Keratinocyte (primary cell): ENCODE data around the gene KRT79. TPM values are rescaled to one million over a fixed set of nuclear protein-coding genes. Genes with fewer than 3 reads are reported as not detected.

ENCODE experiments used
- DNase-seq: peaks from one replicate; pipeline ENCODE4 v3.0.0-alpha.2; 2011; ENCODE audit warnings: low read depth, missing footprints, low spot score
- FAIRE-seq: peaks from 2 replicates; lab custom pipeline; 2011; peaks lifted over from hg19 to GRCh38; lab: Jason Lieb, UNC
- H2AFZ ChIP-seq: 2 replicates; pipeline ENCODE4 v1.6.0; 2012; ENCODE audit warnings: low read length, control low read depth, inconsistent platforms; ENCODE audit not compliant: control insufficient read depth
- H3K27ac ChIP-seq: 2 replicates; pipeline ENCODE4 v1.5.1; 2011; ENCODE audit warnings: low read length; ENCODE audit not compliant: control insufficient read depth, insufficient read depth
- H3K27me3 ChIP-seq: 3 replicates; pipeline ENCODE4 v1.6.0; 2011; ENCODE audit warnings: low read length; ENCODE audit not compliant: control insufficient read depth, insufficient read depth; ENCODE audit errors: extremely low read depth
- H3K36me3 ChIP-seq, 2 experiments: 2 replicates in 1 of 2; 3 replicates in 1 of 2; pipeline ENCODE4 v1.5.1; 2011; ENCODE audit warnings: low read length in 2 of 2, mild to moderate bottlenecking in 1 of 2; ENCODE audit not compliant: control insufficient read depth in 2 of 2, insufficient read depth in 2 of 2; ENCODE audit errors: extremely low read depth in 1 of 2
- H3K4me1 ChIP-seq: 3 replicates; pipeline ENCODE4 v1.5.1; 2011; ENCODE audit warnings: low read length; ENCODE audit not compliant: control insufficient read depth, insufficient read depth; ENCODE audit errors: extremely low read depth
- H3K4me2 ChIP-seq: 3 replicates; pipeline ENCODE4 v1.6.0; 2011; ENCODE audit warnings: low read depth, low read length; ENCODE audit not compliant: control insufficient read depth, insufficient read depth; ENCODE audit errors: extremely low read depth
- H3K4me3 ChIP-seq, 3 experiments: fragments of 200-600 bp in 1 of 3; sonication (generic) in 1 of 3; 2 replicates in 2 of 3; 3 replicates in 1 of 3; pipeline ENCODE4 v1.5.1; 2011 to 2016; ENCODE audit warnings: low read length in 3 of 3, mild to moderate bottlenecking in 3 of 3, control low read depth in 2 of 3, inconsistent platforms in 1 of 3, low read depth in 1 of 3, mixed read lengths in 1 of 3, mixed run types in 1 of 3, moderate library complexity in 1 of 3; ENCODE audit not compliant: control insufficient read depth in 2 of 3, insufficient read depth in 2 of 3; ENCODE audit errors: extremely low read depth in 1 of 3
- H3K79me2 ChIP-seq: 2 replicates; pipeline ENCODE4 v1.6.0; 2012; ENCODE audit warnings: low read length; ENCODE audit not compliant: control insufficient read depth, insufficient read depth
- H3K9ac ChIP-seq: 3 replicates; pipeline ENCODE4 v1.6.0; 2011; ENCODE audit warnings: low read length; ENCODE audit not compliant: control insufficient read depth, insufficient read depth; ENCODE audit errors: extremely low read depth
- H3K9me1 ChIP-seq: 3 replicates; pipeline ENCODE4 v1.6.0; 2011; ENCODE audit warnings: low read length; ENCODE audit not compliant: control insufficient read depth, insufficient read depth; ENCODE audit errors: extremely low read depth
- H3K9me3 ChIP-seq: 2 replicates; pipeline ENCODE4 v1.5.1; 2012; ENCODE audit warnings: low read depth, low read length; ENCODE audit not compliant: control insufficient read depth
- H4K20me1 ChIP-seq: 3 replicates; pipeline ENCODE4 v1.6.0; 2011; ENCODE audit warnings: low read length; ENCODE audit not compliant: control insufficient read depth, insufficient read depth; ENCODE audit errors: extremely low read depth
- EZH2 ChIP-seq: IDR thresholded peaks from one replicate; pipeline ENCODE4 v1.6.1; 2012; ENCODE audit warnings: inconsistent platforms, mild to moderate bottlenecking, low read length, moderate library complexity
- dilution Hi-C: fragments of 300-500 bp; cut with MboI; formaldehyde crosslinking; loops from one replicate; pipeline ENCODE4 v1.7.0; 2020; ENCODE audit warnings: low sequenced_read_pairs; ENCODE audit not compliant: extremely low pct_ligation_motif_present
- polyA plus RNA-seq, 5 experiments: library from polyadenylated mRNA; depleted of rRNA in 3 of 5; stranded (reverse) in 3 of 5; stranded (forward) in 1 of 5; unstranded in 1 of 5; fragments of >200 nt; gene quantifications; 1 replicate in 1 of 5; 2 replicates in 3 of 5; 3 replicates in 1 of 5; pipeline versions ENCODE4 v1.2.1 to v1.2.3, GENCODE V29; 2011 to 2012; ENCODE audit warnings: missing spikeins in 2 of 5, low read depth in 1 of 5, low replicate concordance in 1 of 5
- TF ChIP-seq, protein P1 (sequence below), 3 experiments: IDR thresholded peaks in 1 of 3; conservative IDR thresholded peaks in 1 of 3; optimal IDR thresholded peaks in 1 of 3; 2 replicates in 2 of 3; 3 replicates in 1 of 3; pipeline versions ENCODE3 to v1.5.1; 2011; ENCODE audit warnings: low read length in 3 of 3, mild to moderate bottlenecking in 3 of 3, moderate library complexity in 2 of 3, control low read depth in 1 of 3, inconsistent platforms in 1 of 3; ENCODE audit not compliant: insufficient read depth in 2 of 3; ENCODE audit errors: extremely low read depth in 1 of 3

Gene KRT79
- polyA plus RNA-seq, 1 donor (not counting 4 experiments of a cell fraction or from before 2014, with no cell fraction given) = 0.09 TPM

DNA sequence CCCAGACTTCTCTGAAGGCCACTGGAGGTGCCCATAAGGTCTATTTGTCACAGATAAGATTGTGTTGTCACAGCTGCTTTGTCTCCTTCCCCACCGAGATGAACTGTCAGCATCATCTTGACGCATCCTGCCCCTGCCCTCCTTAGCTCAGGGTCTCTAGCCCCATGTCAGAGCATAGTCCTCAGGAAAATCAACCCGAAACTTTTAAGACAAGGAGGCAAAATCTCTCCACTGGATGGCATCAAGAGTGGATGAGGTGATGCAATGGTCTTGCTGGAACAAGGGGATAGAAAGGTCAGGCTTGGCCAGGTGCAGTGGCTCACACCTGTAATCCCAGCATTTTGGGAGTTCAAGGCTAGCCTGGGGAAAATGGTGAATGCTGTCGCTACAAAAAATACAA is 8.2 kb downstream of the KRT79 start:
- Histone ChIP-seq H3K4me3 (no peak overlapping the region), H3K4me2 (no peak overlapping the region), H3K4me1 (no peaks in the 10 kb centered on the region), H3K9ac (no peak overlapping the region), H3K9me1 (no peaks in the 10 kb centered on the region), H2AFZ (no peak overlapping the region), H3K27ac (no peak overlapping the region), H3K79me2 (no peaks in the 10 kb centered on the region), H3K27me3 (peaks cover 2% of the 10 kb centered on the region), H3K9me3 (no peaks in the 10 kb centered on the region), H3K36me3 (no peaks in the 10 kb centered on the region), H4K20me1 (peaks cover 1% of the 10 kb centered on the region)
- FAIRE-seq (no peak), DNase-seq (no peak)
- TF ChIP-seq EZH2 = no peak
- TF ChIP-seq, protein P1, sequence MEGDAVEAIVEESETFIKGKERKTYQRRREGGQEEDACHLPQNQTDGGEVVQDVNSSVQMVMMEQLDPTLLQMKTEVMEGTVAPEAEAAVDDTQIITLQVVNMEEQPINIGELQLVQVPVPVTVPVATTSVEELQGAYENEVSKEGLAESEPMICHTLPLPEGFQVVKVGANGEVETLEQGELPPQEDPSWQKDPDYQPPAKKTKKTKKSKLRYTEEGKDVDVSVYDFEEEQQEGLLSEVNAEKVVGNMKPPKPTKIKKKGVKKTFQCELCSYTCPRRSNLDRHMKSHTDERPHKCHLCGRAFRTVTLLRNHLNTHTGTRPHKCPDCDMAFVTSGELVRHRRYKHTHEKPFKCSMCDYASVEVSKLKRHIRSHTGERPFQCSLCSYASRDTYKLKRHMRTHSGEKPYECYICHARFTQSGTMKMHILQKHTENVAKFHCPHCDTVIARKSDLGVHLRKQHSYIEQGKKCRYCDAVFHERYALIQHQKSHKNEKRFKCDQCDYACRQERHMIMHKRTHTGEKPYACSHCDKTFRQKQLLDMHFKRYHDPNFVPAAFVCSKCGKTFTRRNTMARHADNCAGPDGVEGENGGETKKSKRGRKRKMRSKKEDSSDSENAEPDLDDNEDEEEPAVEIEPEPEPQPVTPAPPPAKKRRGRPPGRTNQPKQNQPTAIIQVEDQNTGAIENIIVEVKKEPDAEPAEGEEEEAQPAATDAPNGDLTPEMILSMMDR (optimal IDR thresholded peaks at IDR 0.05 in 1 of 3, IDR thresholded peaks at IDR 0.05 in 1 of 3, conservative IDR thresholded peaks at IDR 0.05 in 1 of 3; ENCODE audit: extremely low read depth in 1 of 3, insufficient read depth in 2 of 3, low read length in 3 of 3) = no peak
- dilution Hi-C loops = no loop called here

DNA sequence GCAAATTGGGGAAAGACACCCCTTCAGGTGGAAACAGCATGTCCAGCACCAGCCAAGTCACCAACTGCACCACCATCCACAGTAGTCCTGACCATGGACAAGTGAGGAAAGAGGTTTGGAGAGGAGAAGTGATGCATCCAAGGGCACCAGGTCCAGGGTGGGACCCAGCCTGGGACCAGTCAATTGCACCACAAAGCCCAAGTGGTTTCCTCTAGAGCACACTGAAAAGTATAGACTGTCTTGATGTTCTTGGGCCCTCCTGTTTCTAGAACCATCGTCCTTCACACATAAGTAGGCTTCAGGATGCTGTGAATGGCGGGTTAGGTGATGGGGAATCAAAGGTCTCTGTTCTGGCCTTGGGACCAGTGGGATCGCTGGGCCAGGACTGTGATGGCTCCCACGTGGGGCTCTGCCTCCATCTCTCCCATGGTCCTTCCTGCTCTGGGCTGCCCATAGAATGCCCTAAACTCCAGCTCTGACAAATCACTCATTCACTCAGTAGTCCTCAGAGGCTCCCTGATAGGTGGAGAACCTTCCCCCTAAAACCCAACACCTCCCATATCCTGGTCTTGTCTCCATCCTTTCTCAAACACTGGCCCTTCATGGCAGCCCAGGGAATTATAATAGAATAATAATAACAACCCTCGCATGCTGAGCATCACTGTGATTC is 9.2 kb downstream of the KRT79 start:
- H3K4me3 ChIP-seq = no peak overlapping the region
- H2AFZ ChIP-seq = no peak overlapping the region
- H3K79me2 ChIP-seq = no peaks in the 10 kb centered on the region
- FAIRE-seq = no peak
- DNase-seq = no peak
- H3K4me2 ChIP-seq = no peak overlapping the region
- H4K20me1 ChIP-seq = peaks cover 4% of the 10 kb centered on the region
- no peak overlapping the region for H3K9ac ChIP-seq
- H3K9me3 ChIP-seq = no peaks in the 10 kb centered on the region
- H3K9me1 ChIP-seq = no peaks in the 10 kb centered on the region
- TF ChIP-seq, protein P1 (optimal IDR thresholded peaks at IDR 0.05 in 1 of 3, IDR thresholded peaks at IDR 0.05 in 1 of 3, conservative IDR thresholded peaks at IDR 0.05 in 1 of 3; ENCODE audit: extremely low read depth in 1 of 3, insufficient read depth in 2 of 3, low read length in 3 of 3) = no peak
- TF ChIP-seq EZH2 = no peak
- dilution Hi-C loops = no loop called here
- no peak overlapping the region for H3K27ac ChIP-seq
- H3K36me3 ChIP-seq = no peaks in the 10 kb centered on the region
- H3K27me3 ChIP-seq = peaks cover 13% of the 10 kb centered on the region
- no peaks in the 10 kb centered on the region for H3K4me1 ChIP-seq
